Natural killer cell (primary cell): ENCODE measurements around the gene MST1. TPM values are rescaled to one million over a fixed set of nuclear protein-coding genes. Genes with fewer than 3 reads are reported as not detected.

ENCODE experiments used
- ATAC-seq, 3 donors: fragments of 150-1000 bp in 2 of 3; fragments of 200-7000 bp in 1 of 3; cut with Tn5 transposase; 1 replicate in 1 of 3; 2 replicates in 2 of 3; pipeline ENCODE4 v1.10.0; 2021; ENCODE audit warnings: mild to moderate bottlenecking in 2 of 3, moderate library complexity in 2 of 3
- DNase-seq, 2 donors: peaks; one replicate each; pipeline versions ENCODE4 v3.0.0 to v3.0.0-alpha.2; 2013 to 2021; ENCODE audit warnings: mixed read lengths in 1 of 2
- H3K27ac ChIP-seq: one replicate; pipeline ENCODE4 v1.5.1; 2013; ENCODE audit warnings: mild to moderate bottlenecking, low read length
- H3K27me3 ChIP-seq: one replicate; pipeline ENCODE4 v1.6.1; 2013; ENCODE audit warnings: low read length; ENCODE audit not compliant: control insufficient read depth, insufficient read depth
- H3K36me3 ChIP-seq: one replicate; pipeline ENCODE4 v1.6.1; 2013; ENCODE audit warnings: low read length; ENCODE audit not compliant: control insufficient read depth, insufficient read depth
- H3K4me1 ChIP-seq: one replicate; pipeline ENCODE4 v1.6.1; 2013; ENCODE audit warnings: low read length; ENCODE audit not compliant: control insufficient read depth, insufficient read depth
- H3K4me3 ChIP-seq: one replicate; pipeline ENCODE4 v1.5.1; 2013; ENCODE audit warnings: low read length
- H3K9me3 ChIP-seq: one replicate; pipeline ENCODE4 v1.6.1; 2013; ENCODE audit warnings: low read length; ENCODE audit not compliant: control insufficient read depth, insufficient read depth
- H3K27ac Mint-ChIP-seq, 2 donors: one replicate each; pipeline ENCODE4 v1.8.0; 2022; ENCODE audit warnings: mild to moderate bottlenecking in 2 of 2, mixed read lengths in 2 of 2, moderate library complexity in 1 of 2
- H3K27me3 Mint-ChIP-seq, 2 donors: one replicate each; pipeline ENCODE4 v1.8.0; 2022; ENCODE audit warnings: low read depth in 2 of 2, mixed read lengths in 2 of 2
- H3K36me3 Mint-ChIP-seq: one replicate; pipeline ENCODE4 v1.8.0; 2022; ENCODE audit warnings: mixed read lengths
- H3K4me1 Mint-ChIP-seq, 2 donors: one replicate each; pipeline ENCODE4 v1.8.0; 2022; ENCODE audit warnings: mixed read lengths in 2 of 2
- H3K4me3 Mint-ChIP-seq: one replicate; pipeline ENCODE4 v1.8.0; 2022; ENCODE audit warnings: mild to moderate bottlenecking, moderate library complexity, mixed read lengths
- H3K9me3 Mint-ChIP-seq, 2 donors: one replicate each; pipeline ENCODE4 v1.8.0; 2022; ENCODE audit warnings: mixed read lengths in 2 of 2
- CTCF ChIP-seq: fragments of 200-600 bp; IDR thresholded peaks from one replicate; pipeline ENCODE4 v1.8.0; 2022; ENCODE audit warnings: antibody characterized with exemption
- WGBS: methylation state at CpG from one replicate; pipeline ENCODE4 v1.1.7; 2013; ENCODE audit warnings: missing lambda C conversion rate; ENCODE audit not compliant: insufficient coverage; 5-methylcytosine and 5-hydroxymethylcytosine counted together
- intact Hi-C: fragments of 100-400 bp; cut with micrococcal nuclease; formaldehyde crosslinking; loops from one replicate; pipeline ENCODE4 v1.14.2; 2022
- total RNA-seq, 4 donors: library from RNA; stranded (reverse); fragments of 120-200 nt in 1 of 4; gene quantifications; one replicate each; pipeline versions ENCODE4 v1.2.3 to v1.2.4, GENCODE V29; 2013 to 2022

Gene MST1
- total RNA-seq, 3 donors from 2014 or later (not counting 1 experiment from before 2014, with no cell fraction given) = 9.5 to 19.1 (median 15.2) TPM

- ATAC-seq (no peak), DNase-seq (no peak)
- intact Hi-C loops = loop anchor here (1.0 kb wide), 1 partner anchor 135 kb away; no protein-coding TSS in a partner anchor
- WGBS = 97% methylated on average over 7 of the region's 7 CpGs
- Mint-ChIP-seq H3K27me3 (no peaks in the 10 kb centered on the region), H3K4me1 (peaks cover 0 to 7% of the 10 kb centered on the region in 2 donors), H3K27ac (peak overlapping the region in 1 of 2 donors; percentile 58), H3K36me3 (no peaks in the 10 kb centered on the region), H3K9me3 (no peaks in the 10 kb centered on the region), H3K4me3 (no peak overlapping the region)
- Histone ChIP-seq H3K9me3 (no peaks in the 10 kb centered on the region), H3K4me3 (no peak overlapping the region), H3K4me1 (no peaks in the 10 kb centered on the region), H3K36me3 (peaks cover 37% of the 10 kb centered on the region), H3K27me3 (no peaks in the 10 kb centered on the region), H3K27ac (no peak overlapping the region)
- TF ChIP-seq CTCF = no peak
These were observed 14.7 kb upstream of the MST1 start for GRCh38 chr3:49703956-49704355.

GRCh38 chr3:49703443-49703927, 14.2 kb upstream of the MST1 start:
- Histone ChIP-seq H3K36me3 (peaks cover 40% of the 10 kb centered on the region), H3K4me1 (no peaks in the 10 kb centered on the region), H3K27me3 (no peaks in the 10 kb centered on the region), H3K4me3 (no peak overlapping the region), H3K9me3 (no peaks in the 10 kb centered on the region), H3K27ac (no peak overlapping the region)
- DNase-seq = peak; percentile 51 to 84
- H3K27ac Mint-ChIP-seq = peak overlapping the region in 1 of 2 donors; percentile 58
- H3K4me3 Mint-ChIP-seq = no peak overlapping the region
- 57% methylated on average over 14 of the region's 14 CpGs for WGBS
- no peaks in the 10 kb centered on the region for H3K27me3 Mint-ChIP-seq
- no peaks in the 10 kb centered on the region for H3K36me3 Mint-ChIP-seq
- intact Hi-C loops = loop anchor here (1.0 kb wide), 1 partner anchor 136 kb away; no protein-coding TSS in a partner anchor
- ATAC-seq = peak; percentile 81 to 100 (median 98)
- TF ChIP-seq CTCF = peak; percentile 83
- H3K4me1 Mint-ChIP-seq = peaks cover 0 to 7% of the 10 kb centered on the region in 2 donors
- H3K9me3 Mint-ChIP-seq = no peaks in the 10 kb centered on the region

- no peak for ATAC-seq
- no peaks in the 10 kb centered on the region for H3K9me3 Mint-ChIP-seq
- DNase-seq = no peak
- Histone ChIP-seq H3K36me3 (peaks cover 44% of the 10 kb centered on the region), H3K4me3 (no peak overlapping the region), H3K9me3 (no peaks in the 10 kb centered on the region), H3K4me1 (no peaks in the 10 kb centered on the region), H3K27me3 (no peaks in the 10 kb centered on the region), H3K27ac (no peak overlapping the region)
- WGBS = 97% methylated on average over 11 of the region's 11 CpGs
- H3K4me3 Mint-ChIP-seq = no peak overlapping the region
- TF ChIP-seq CTCF = no peak
- peaks cover 0 to 7% of the 10 kb centered on the region in 2 donors for H3K4me1 Mint-ChIP-seq
- H3K36me3 Mint-ChIP-seq = no peaks in the 10 kb centered on the region
- H3K27me3 Mint-ChIP-seq = no peaks in the 10 kb centered on the region
- no peak overlapping the region for H3K27ac Mint-ChIP-seq
- intact Hi-C loops = loop anchor here (1.0 kb wide), 1 partner anchor 137 kb away; no protein-coding TSS in a partner anchor
These were observed 13.4 kb upstream of the MST1 start for GRCh38 chr3:49702672-49703071.
